ENCODE measurements around the gene CNTN5.

GRCh38 chr11:99671808-99672409 is 651.2 kb downstream of the CNTN5 start:
- no peak for TF ChIP-seq EZH2 (IDR thresholded peaks at IDR 0.05)
- TF ChIP-seq POLR2AphosphoS5 (IDR thresholded peaks at IDR 0.05; ENCODE audit: borderline replicate concordance, low read depth, low read length): no peak
- no peak for TF ChIP-seq FOXP2 (optimal IDR thresholded peaks at IDR 0.05; ENCODE audit: control extremely low read depth, extremely low read length, insufficient read depth)
